ENCODE data around the gene ADAM30. TPM values are rescaled to one million over a fixed set of nuclear protein-coding genes. Genes with fewer than 3 reads are reported as not detected.
"Not testable (repeated sequence)": the region's sequence is repeated elsewhere in the genome, so short reads cannot be mapped to it uniquely, and the experiment has no call there.

Gene ADAM30
- total and polyA plus RNA-seq, 8 donors: not detected

DNA sequence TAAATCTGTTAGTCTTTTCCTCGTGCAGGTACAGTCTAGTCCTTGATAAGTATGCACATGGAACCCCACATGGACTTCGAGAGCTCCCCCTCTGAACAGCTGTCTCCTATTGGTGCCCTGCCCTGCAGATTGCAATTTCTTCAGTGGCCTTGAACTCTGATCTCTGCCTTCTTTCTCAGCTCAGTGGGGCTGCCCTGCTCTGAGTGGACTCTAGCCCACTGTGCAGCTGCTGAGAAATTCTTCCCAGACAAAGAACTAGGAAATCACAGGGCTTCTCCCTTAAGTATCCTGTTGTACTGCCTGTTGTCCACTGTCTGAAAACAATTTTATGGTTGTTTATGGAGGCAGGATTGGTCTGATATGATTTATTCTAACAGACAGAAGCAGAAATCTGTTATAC is 38.2 kb downstream of the ADAM30 start:
- H3K4me3 ChIP-seq: no peak overlapping the region
- ATAC-seq (no peak), FAIRE-seq (no peak), DNase-seq (no peak)
- H3K27ac ChIP-seq: no peak overlapping the region
- H3K4me1 ChIP-seq: no peaks in the 10 kb centered on the region
- no peaks in the 10 kb centered on the region for H3K36me3 ChIP-seq
- TF ChIP-seq, protein P1, sequence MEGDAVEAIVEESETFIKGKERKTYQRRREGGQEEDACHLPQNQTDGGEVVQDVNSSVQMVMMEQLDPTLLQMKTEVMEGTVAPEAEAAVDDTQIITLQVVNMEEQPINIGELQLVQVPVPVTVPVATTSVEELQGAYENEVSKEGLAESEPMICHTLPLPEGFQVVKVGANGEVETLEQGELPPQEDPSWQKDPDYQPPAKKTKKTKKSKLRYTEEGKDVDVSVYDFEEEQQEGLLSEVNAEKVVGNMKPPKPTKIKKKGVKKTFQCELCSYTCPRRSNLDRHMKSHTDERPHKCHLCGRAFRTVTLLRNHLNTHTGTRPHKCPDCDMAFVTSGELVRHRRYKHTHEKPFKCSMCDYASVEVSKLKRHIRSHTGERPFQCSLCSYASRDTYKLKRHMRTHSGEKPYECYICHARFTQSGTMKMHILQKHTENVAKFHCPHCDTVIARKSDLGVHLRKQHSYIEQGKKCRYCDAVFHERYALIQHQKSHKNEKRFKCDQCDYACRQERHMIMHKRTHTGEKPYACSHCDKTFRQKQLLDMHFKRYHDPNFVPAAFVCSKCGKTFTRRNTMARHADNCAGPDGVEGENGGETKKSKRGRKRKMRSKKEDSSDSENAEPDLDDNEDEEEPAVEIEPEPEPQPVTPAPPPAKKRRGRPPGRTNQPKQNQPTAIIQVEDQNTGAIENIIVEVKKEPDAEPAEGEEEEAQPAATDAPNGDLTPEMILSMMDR (IDR thresholded peaks at IDR 0.05): no peak
- WGBS, 2 donors: 67 to 71% methylated on average over 2 of the region's 2 CpGs
- intact Hi-C loops (cut with DNase I): no loop called here
- H3K27me3 ChIP-seq: no peaks in the 10 kb centered on the region
- H3K9me3 ChIP-seq: no peaks in the 10 kb centered on the region

DNA sequence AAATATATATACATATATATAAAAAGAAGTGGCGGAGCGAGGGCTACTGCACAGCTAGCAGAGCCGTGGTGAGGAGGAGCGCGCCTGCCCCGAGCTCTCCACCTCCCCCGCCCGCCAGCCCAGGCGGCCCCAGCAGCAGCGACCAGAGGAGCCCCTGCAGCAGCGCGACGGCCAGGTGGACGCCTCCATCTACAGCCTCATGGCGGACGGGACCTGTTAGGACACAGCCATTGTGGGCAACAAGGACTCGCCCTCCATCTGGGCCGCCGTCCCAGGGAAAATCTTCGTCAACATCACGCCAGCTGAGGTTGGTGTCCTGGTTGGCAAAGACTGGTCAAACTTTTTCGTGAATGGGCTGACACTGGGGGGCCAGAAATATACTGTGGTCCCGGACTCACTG is 43.2 kb downstream of the ADAM30 start:
- ATAC-seq: no peak
- intact Hi-C loops (cut with DNase I): no loop called here
- Histone ChIP-seq H3K9me3 (no peaks in the 10 kb centered on the region), H3K36me3 (no peaks in the 10 kb centered on the region), H3K27me3 (peaks cover 0 to 3% (median 0%) of the 10 kb centered on the region in 4 donors), H3K4me1 (no peaks in the 10 kb centered on the region), H3K4me3 (no peak overlapping the region), H3K27ac (no peak overlapping the region)
- WGBS, 2 donors: 93 to 96% methylated on average over 23 of the region's 23 CpGs
- no peak for DNase-seq
- TF ChIP-seq, protein P1 (IDR thresholded peaks at IDR 0.05): no peak
- FAIRE-seq: no peak

DNA sequence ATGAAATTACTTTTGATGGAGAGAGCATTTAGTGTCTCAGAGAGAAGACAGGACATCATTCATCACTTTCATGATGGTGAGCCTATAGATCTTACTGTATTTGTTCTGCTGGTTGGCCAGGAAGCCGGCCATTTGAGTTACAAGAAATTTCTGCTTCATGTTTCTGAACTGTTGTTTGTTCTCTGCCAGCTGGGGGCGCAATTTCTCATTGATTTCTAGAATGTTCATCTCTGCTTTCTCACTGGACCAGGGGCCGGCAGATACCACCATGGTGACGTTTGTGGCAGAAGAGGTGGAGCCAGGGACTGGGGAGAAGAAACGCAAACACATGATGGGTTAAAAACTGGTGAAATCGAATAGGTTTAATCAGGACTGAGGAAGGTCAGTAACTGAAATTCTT is 52.1 kb downstream of the ADAM30 start:
- H3K36me3 ChIP-seq; H3K27me3 ChIP-seq; H3K4me3 ChIP-seq; ATAC-seq; intact Hi-C loops (cut with DNase I); H3K4me1 ChIP-seq; H3K9me3 ChIP-seq; DNase-seq; H3K27ac ChIP-seq; FAIRE-seq: not testable (repeated sequence)
- WGBS, 2 donors: 53 to 64% methylated on average over 6 of the region's 6 CpGs

Other genes with a start within 250 kb of the ADAM30 start
- 1 to 10 TPM; 2.0 to 5.9 (median 3.3) TPM for gene ZNF697, start 248.2 kb downstream of the ADAM30 start, total RNA-seq
- gene ZNF697, start 248.2 kb downstream of the ADAM30 start, polyA plus RNA-seq: 1 to 10 TPM; 1.3 to 2.2 TPM
- gene PHGDH, start 184.6 kb downstream of the ADAM30 start, total RNA-seq: 100 to 1,000 TPM in 1 of 6 donors, 10 to 100 TPM in 5; 62.0 to 357 (median 71.8) TPM
- 10 to 100 TPM; 28.2 to 46.2 TPM for gene PHGDH, start 184.6 kb downstream of the ADAM30 start, polyA plus RNA-seq
- gene HMGCS2, start 127.6 kb downstream of the ADAM30 start, total RNA-seq: 10 to 100 TPM in 1 of 6 donors, under 1 TPM in 3, not detected in 2; 0.26 to 32.2 (median 0.66) TPM
- gene HMGCS2, start 127.6 kb downstream of the ADAM30 start, polyA plus RNA-seq: 1 to 10 TPM in 1 of 2 donors, under 1 TPM in 1; 0.23 to 5.0 TPM
- gene REG4, start 85.1 kb downstream of the ADAM30 start, total RNA-seq: 10 to 100 TPM in 5 of 6 donors, 1 to 10 TPM in 1; 9.6 to 27.1 (median 22.6) TPM
- 10 to 100 TPM in 1 of 2 donors, 1 to 10 TPM in 1; 9.4 to 32.3 TPM for gene REG4, start 85.1 kb downstream of the ADAM30 start, polyA plus RNA-seq
- 10 to 100 TPM; 35.4 to 89.4 (median 49.6) TPM for gene NOTCH2, start 173.1 kb upstream of the ADAM30 start, total RNA-seq
- 1 to 10 TPM; 6.7 to 7.9 TPM for gene NOTCH2, start 173.1 kb upstream of the ADAM30 start, polyA plus RNA-seq

Data from pancreas (tissue), 10 donors.